A549 treated with AZD9567 at 1 μM for 4 hours (cell line): Measurements from ENCODE around the gene TMEM138. TPM values are rescaled to one million over a fixed set of nuclear protein-coding genes. Genes with fewer than 3 reads are reported as not detected.

ENCODE experiments used
- total RNA-seq: library from RNA; stranded (reverse); fragments of 200-300 nt; extraction: Qiagen RNA extraction; gene quantifications from 5 replicates; pipeline ENCODE4 v1.2.3, GENCODE V29; 2022; ENCODE audit not compliant: insufficient read depth

TMEM138 gene
- 74.5 to 101 TPM (median 96.3 TPM) in 5 replicates for total RNA-seq

GRCh38 chr11:61361741-61362541 is at the start of gene TMEM138, which contains the start of gene CYB561A3:
Gene TMEM138, plus strand, starts transcription at chr11:61362374. Its CDS starts 2,017 bp downstream, at chr11:61364391.
Gene CYB561A3, minus strand, starts transcription at chr11:61361882. Its CDS starts 5,169 bp downstream, at chr11:61356713.

DNA sequence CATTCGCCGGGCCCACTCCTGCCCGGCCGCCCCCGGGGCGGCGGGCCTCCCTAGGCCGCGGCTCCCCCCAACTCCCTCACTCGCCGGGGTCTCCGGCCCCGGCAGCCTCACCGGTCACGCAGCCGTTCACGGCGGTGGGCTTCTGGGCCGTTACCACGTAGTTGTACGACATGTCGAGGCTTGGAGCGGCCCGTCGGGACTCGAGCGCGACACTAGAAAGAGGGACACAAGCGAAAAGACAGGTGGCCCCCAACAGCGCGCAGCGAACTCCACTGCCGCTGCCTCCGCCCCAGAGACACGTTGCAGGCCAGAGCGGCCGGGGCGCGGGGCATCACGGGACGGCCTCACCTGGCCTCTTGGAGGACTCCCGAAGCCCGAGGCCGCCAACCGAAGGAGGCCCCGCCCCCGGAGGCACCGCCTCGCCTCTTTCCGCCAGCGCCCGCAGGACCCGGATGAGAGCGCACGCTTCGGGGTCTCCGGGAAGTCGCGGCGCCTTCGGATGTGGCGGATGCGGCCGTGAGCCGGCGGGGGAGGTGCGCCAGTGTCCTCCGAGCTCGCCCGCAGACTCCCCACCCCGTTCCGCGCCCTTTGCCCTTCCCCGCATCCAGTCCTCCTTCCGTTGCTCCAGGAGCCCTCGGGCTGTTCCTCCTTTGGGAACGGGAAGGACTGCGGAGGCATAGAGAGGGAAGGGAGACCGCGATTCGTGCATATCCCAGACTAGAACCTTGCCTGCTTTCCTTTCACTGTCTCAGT is 29.2 kb upstream of the TMEM138 start, which contains the start of the genes DDB1 and TKFC:
Gene DDB1 (minus strand): TSS at position 309 of the 753 bp plus-strand sequence. CDS start 137 bp downstream, at position 172.
Gene TKFC (plus strand): TSS at position 432 of the 753 bp plus-strand sequence. CDS start 1,501 bp downstream, outside the sequence.

Other genes starting within 250 kb of the TMEM138 start
- 12.0 to 18.8 TPM (median 18.0 TPM) in 5 replicates for gene VPS37C, start 200.9 kb upstream of the TMEM138 start, total RNA-seq
- 0.16 TPM in 1 of 5 replicates, not detected in the others for gene PGA3, start 158.9 kb upstream of the TMEM138 start, total RNA-seq
- not detected in 5 replicates for gene PGA4, start 140.0 kb upstream of the TMEM138 start, total RNA-seq
- gene PGA5, start 121.2 kb upstream of the TMEM138 start, total RNA-seq = not detected in 5 replicates
- 0.47 to 0.74 TPM (median 0.62 TPM) in 4 of 5 replicates, not detected in the other for gene VWCE, start 67.1 kb upstream of the TMEM138 start, total RNA-seq
- gene DDB1, start 29.3 kb upstream of the TMEM138 start, total RNA-seq = 154 to 195 TPM (median 161 TPM) in 5 replicates
- gene TKFC, start 29.1 kb upstream of the TMEM138 start, total RNA-seq = 54.5 to 76.9 TPM (median 73.9 TPM) in 5 replicates
- gene CYB561A3, start 492 bp upstream of the TMEM138 start, total RNA-seq = 43.1 to 48.8 TPM (median 44.3 TPM) in 5 replicates
- 18.4 to 24.4 TPM (median 18.8 TPM) in 5 replicates for gene TMEM216, start 30.2 kb downstream of the TMEM138 start, total RNA-seq
- gene CPSF7, start 67.6 kb downstream of the TMEM138 start, total RNA-seq = 66.4 to 73.9 TPM (median 73.7 TPM) in 5 replicates
- 40.8 to 91.8 TPM (median 42.4 TPM) in 5 replicates for gene SDHAF2, start 67.8 kb downstream of the TMEM138 start, total RNA-seq
- gene LRRC10B, start 146.4 kb downstream of the TMEM138 start, total RNA-seq = 0.16 to 0.89 TPM (median 0.23 TPM) in 5 replicates
- 0.92 to 1.3 TPM (median 1.2 TPM) in 5 replicates for gene SYT7, start 218.7 kb downstream of the TMEM138 start, total RNA-seq